B cell (primary cell): ENCODE results near the gene ZBTB37. TPM values are rescaled to one million over a fixed set of nuclear protein-coding genes. Genes with fewer than 3 reads are reported as not detected.
A peak's percentile ranks its signal among the peaks of the same experiment; 100 is the strongest.

ENCODE experiments used
- ATAC-seq: fragments of 200-7000 bp; cut with Tn5 transposase; one replicate; pipeline ENCODE4 v1.10.0; 2021; ENCODE audit warnings: low read depth, mild to moderate bottlenecking, moderate number of reproducible peaks, moderate library complexity
- CTCF ChIA-PET: fragments of 350-600 bp; sonication (Branson Sonifier 250); formaldehyde crosslinking; loops from one replicate; lab custom pipeline; 2021; ENCODE audit warnings: antibody characterized with exemption, inconsistent platforms; lab: Charles Lee
- POLR2A ChIA-PET: fragments of 350-600 bp; sonication (Branson Sonifier 250); formaldehyde crosslinking; loops from one replicate; lab custom pipeline; 2021; ENCODE audit warnings: antibody characterized with exemption; lab: Charles Lee
- DNase-seq: peaks from one replicate; pipeline ENCODE4 v3.0.0; 2013
- H2AFZ ChIP-seq: 2 replicates; pipeline ENCODE4 v1.6.1; 2012; ENCODE audit warnings: mild to moderate bottlenecking, low read depth, low read length; ENCODE audit not compliant: insufficient read depth, poor library complexity, severe bottlenecking
- H3K27ac ChIP-seq, 2 donors: 1 replicate in 1 of 2; 2 replicates in 1 of 2; pipeline ENCODE4 v1.5.1; 2012 to 2013; ENCODE audit warnings: low read length in 2 of 2, mild to moderate bottlenecking in 2 of 2, moderate library complexity in 1 of 2
- H3K27me3 ChIP-seq, 4 experiments: fragments of 200-600 bp in 1 of 4; sonication (generic) in 1 of 4; replicated peaks in 1 of 4; 1 replicate in 2 of 4; 2 replicates in 2 of 4; pipeline versions ENCODE4 v1.6.1 to v1.7.0; 2013 to 2016; ENCODE audit warnings: low read length in 3 of 4, mild to moderate bottlenecking in 2 of 4, mixed read lengths in 1 of 4, moderate library complexity in 1 of 4; ENCODE audit not compliant: insufficient read depth in 4 of 4, control insufficient read depth in 3 of 4; ENCODE audit errors: control extremely low read depth in 1 of 4
- H3K36me3 ChIP-seq, 2 experiments: replicated peaks in 1 of 2; 1 replicate in 1 of 2; 2 replicates in 1 of 2; pipeline versions ENCODE4 v1.6.1 to v1.7.1; 2013; ENCODE audit warnings: low read length in 1 of 2; ENCODE audit not compliant: insufficient read depth in 2 of 2, control insufficient read depth in 1 of 2; ENCODE audit errors: control extremely low read depth in 1 of 2, extremely low read depth in 1 of 2
- H3K4me1 ChIP-seq, 2 donors: fragments of 200-600 bp in 1 of 2; sonication (generic) in 1 of 2; 1 replicate in 1 of 2; 2 replicates in 1 of 2; pipeline versions ENCODE4 v1.5.1 to v1.6.1; 2013 to 2017; ENCODE audit warnings: low read length in 2 of 2; ENCODE audit not compliant: control insufficient read depth in 2 of 2, insufficient read depth in 2 of 2
- H3K4me2 ChIP-seq: replicated peaks from 2 replicates; pipeline ENCODE3; 2012; ENCODE audit warnings: mild to moderate bottlenecking, low read depth, low read length; ENCODE audit not compliant: poor library complexity, severe bottlenecking
- H3K4me3 ChIP-seq, 5 experiments: fragments of 200-600 bp in 1 of 5; sonication (generic) in 1 of 5; 1 replicate in 3 of 5; 2 replicates in 2 of 5; pipeline versions ENCODE4 v1.5.1 to v1.7.0; 2011 to 2016; ENCODE audit warnings: low read length in 4 of 5, mild to moderate bottlenecking in 4 of 5, low read depth in 2 of 5, control low read depth in 1 of 5, moderate library complexity in 1 of 5; ENCODE audit not compliant: insufficient read depth in 1 of 5; ENCODE audit errors: control extremely low read depth in 1 of 5, extremely low read depth in 1 of 5
- H3K79me2 ChIP-seq: fragments of 200-600 bp; sonication (generic); one replicate; pipeline ENCODE4 v1.6.0; 2016; ENCODE audit warnings: low read length; ENCODE audit not compliant: control insufficient read depth, insufficient read depth
- H3K9ac ChIP-seq: fragments of 200-600 bp; sonication (generic); 2 replicates; pipeline ENCODE4 v1.6.1; 2017; ENCODE audit warnings: mild to moderate bottlenecking, low read length, moderate library complexity
- H3K9me3 ChIP-seq, 3 donors: one replicate each; pipeline versions ENCODE4 v1.6.1 to v1.7.1; 2013; ENCODE audit warnings: low read length in 2 of 3; ENCODE audit not compliant: control insufficient read depth in 2 of 3, insufficient read depth in 1 of 3; ENCODE audit errors: control extremely low read depth in 1 of 3
- H4K20me1 ChIP-seq: 2 replicates; pipeline ENCODE4 v1.6.0; 2012; ENCODE audit warnings: mild to moderate bottlenecking, low read length; ENCODE audit not compliant: insufficient read depth, control insufficient read depth, poor library complexity, severe bottlenecking
- H3K27ac Mint-ChIP-seq: one replicate; pipeline ENCODE4 v1.8.0; 2021; ENCODE audit warnings: mixed read lengths
- H3K27me3 Mint-ChIP-seq: one replicate; pipeline ENCODE4 v1.8.0; 2021; ENCODE audit warnings: mixed read lengths
- H3K4me1 Mint-ChIP-seq: one replicate; pipeline ENCODE4 v1.8.0; 2021; ENCODE audit warnings: mixed read lengths
- H3K4me3 Mint-ChIP-seq: one replicate; pipeline ENCODE4 v1.8.0; 2021; ENCODE audit warnings: mixed read lengths
- H3K9me3 Mint-ChIP-seq: one replicate; pipeline ENCODE4 v1.8.0; 2022; ENCODE audit warnings: mixed read lengths; ENCODE audit not compliant: insufficient read depth
- EZH2 ChIP-seq: IDR thresholded peaks from 2 replicates; pipeline ENCODE4 v1.6.1; 2012; ENCODE audit warnings: borderline replicate concordance, low read depth, mild to moderate bottlenecking, moderate library complexity, low read length; ENCODE audit not compliant: insufficient read depth, poor library complexity, severe bottlenecking
- WGBS: methylation state at CpG from one replicate; pipeline ENCODE4 v1.1.5; 2013; ENCODE audit warnings: missing lambda C conversion rate; ENCODE audit not compliant: insufficient coverage; 5-methylcytosine and 5-hydroxymethylcytosine counted together
- intact Hi-C: fragments of 100-400 bp; cut with micrococcal nuclease; formaldehyde crosslinking; loops from one replicate; pipeline ENCODE4 v1.10.0; 2022
- polyA plus RNA-seq: library from polyadenylated mRNA; depleted of rRNA; stranded (reverse); fragments of >200 nt; gene quantifications from 2 replicates; pipeline ENCODE4 v1.2.3, GENCODE V29; 2012
- total RNA-seq, 2 donors: library from RNA; stranded (reverse); fragments of 120-200 nt in 1 of 2; gene quantifications; 1 replicate in 1 of 2; 2 replicates in 1 of 2; pipeline versions ENCODE4 v1.2.3 to v1.2.4, GENCODE V29; 2013 to 2022
- TF ChIP-seq, protein P1 (sequence below): fragments of 200-600 bp; IDR thresholded peaks from one replicate; pipeline ENCODE4 v1.8.0; 2022; ENCODE audit warnings: antibody characterized with exemption, mild to moderate bottlenecking

The ZBTB37 gene
- total and polyA plus RNA-seq, 2 donors (not counting 1 experiment from before 2014, with no cell fraction given) = 4.9 to 37.1 TPM

DNA sequence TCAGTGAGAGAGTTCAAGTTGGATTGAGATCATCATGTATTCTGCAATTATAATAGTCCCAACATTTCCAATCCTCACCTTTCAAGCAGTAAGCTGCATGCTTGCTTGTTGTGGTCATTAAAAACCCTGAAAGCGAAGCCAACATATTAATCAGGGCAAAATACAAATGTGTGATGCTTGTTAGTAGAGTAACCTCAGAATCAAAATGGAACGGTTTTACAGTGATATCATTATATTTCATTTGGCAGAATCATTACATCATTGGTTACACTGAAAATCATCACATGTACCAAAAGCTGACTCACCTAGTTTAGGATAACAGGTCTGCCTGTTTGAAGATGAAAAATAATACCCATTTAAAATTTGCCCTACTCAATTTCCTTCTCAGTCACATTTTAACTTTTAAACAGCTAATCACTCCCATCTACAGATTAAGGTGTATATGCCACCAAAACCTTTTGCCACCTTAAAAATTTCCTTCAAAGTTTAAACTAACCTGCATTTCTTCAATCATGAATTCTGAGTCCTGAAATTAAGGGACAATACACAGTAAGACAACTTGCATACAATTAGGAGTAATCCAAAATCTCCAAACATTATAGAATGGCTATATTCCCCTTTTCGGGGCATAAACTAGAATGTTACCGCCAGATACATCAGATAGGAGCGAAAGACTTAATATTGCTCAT is 3.9 kb upstream of the ZBTB37 start:
- intact Hi-C loops = no loop called here
- ATAC-seq = no peak
- Histone ChIP-seq H4K20me1 (no peaks in the 10 kb centered on the region), H3K9ac (no peak overlapping the region), H3K27ac (peak overlapping the region in 1 of 2 donors; percentile 27), H3K36me3 (peaks cover 5 to 46% of the 10 kb centered on the region in 2 experiments), H3K27me3 (no peaks in the 10 kb centered on the region), H3K4me2 (no peak overlapping the region), H3K4me3 (no peak overlapping the region), H3K9me3 (no peaks in the 10 kb centered on the region), H3K4me1 (peaks cover 26 to 38% of the 10 kb centered on the region in 2 donors), H2AFZ (no peak overlapping the region), H3K79me2 (peaks cover 13% of the 10 kb centered on the region)
- Mint-ChIP-seq H3K4me1 (peaks cover 49% of the 10 kb centered on the region), H3K4me3 (peak overlapping the region; percentile 17), H3K27ac (peak overlapping the region; percentile 54), H3K9me3 (no peaks in the 10 kb centered on the region), H3K27me3 (no peaks in the 10 kb centered on the region)
- no peak for TF ChIP-seq EZH2
- DNase-seq = no peak
- CTCF ChIA-PET = interaction anchor here (1.4 to 1.5 kb wide), 3 partner anchors 41 to 1124 kb away, joined by 4 to 5 read pairs (median 5); no protein-coding TSS in a partner anchor
- WGBS = 59% methylated on average over 3 of the region's 5 CpGs
- POLR2A ChIA-PET = no interaction called here

DNA sequence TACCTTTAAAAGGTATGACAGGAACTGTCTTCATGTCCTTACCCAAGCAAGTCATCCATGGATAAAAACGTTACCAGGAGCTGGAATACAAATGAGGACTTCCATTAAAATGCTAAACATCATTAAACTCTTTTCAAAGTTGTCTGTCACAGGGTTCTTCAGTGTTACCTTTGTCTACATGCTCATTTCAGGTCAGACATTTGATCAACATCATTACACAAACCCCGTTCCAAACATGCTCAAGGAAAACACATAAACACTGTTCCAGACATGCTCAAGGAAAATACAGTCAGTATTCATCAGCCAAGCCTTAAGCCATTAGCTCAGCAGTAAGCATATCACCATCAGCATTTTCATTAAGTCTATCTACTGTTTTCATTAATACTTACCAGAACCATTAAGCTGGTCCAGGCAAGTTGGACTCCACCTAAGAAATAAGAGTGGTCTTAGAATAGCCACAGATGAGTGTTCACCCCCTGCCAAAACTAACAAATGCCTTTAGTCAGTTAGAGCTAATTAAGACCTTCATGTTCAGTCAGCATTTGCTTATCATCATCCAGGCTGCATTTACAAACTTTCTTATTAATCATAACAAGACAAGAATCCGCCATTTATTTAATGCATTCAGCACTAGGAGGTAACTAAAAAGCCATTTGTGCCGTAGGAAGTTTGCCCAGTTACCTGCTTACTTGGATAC is 2.6 kb upstream of the ZBTB37 start:
- Histone ChIP-seq H3K79me2 (peaks cover 15% of the 10 kb centered on the region), H3K9ac (no peak overlapping the region), H3K27me3 (no peaks in the 10 kb centered on the region), H3K4me2 (peak overlapping the region; percentile 90), H3K4me1 (peaks cover 34 to 46% of the 10 kb centered on the region in 2 donors), H3K36me3 (peaks cover 5 to 52% of the 10 kb centered on the region in 2 experiments), H3K4me3 (no peak overlapping the region), H3K27ac (peak overlapping the region in 1 of 2 donors; percentile 90), H4K20me1 (no peaks in the 10 kb centered on the region), H3K9me3 (no peaks in the 10 kb centered on the region), H2AFZ (no peak overlapping the region)
- no peak for DNase-seq
- Mint-ChIP-seq H3K4me1 (peaks cover 61% of the 10 kb centered on the region), H3K9me3 (no peaks in the 10 kb centered on the region), H3K27me3 (no peaks in the 10 kb centered on the region), H3K4me3 (peak overlapping the region; percentile 94), H3K27ac (peak overlapping the region; percentile 98)
- TF ChIP-seq, protein P1, sequence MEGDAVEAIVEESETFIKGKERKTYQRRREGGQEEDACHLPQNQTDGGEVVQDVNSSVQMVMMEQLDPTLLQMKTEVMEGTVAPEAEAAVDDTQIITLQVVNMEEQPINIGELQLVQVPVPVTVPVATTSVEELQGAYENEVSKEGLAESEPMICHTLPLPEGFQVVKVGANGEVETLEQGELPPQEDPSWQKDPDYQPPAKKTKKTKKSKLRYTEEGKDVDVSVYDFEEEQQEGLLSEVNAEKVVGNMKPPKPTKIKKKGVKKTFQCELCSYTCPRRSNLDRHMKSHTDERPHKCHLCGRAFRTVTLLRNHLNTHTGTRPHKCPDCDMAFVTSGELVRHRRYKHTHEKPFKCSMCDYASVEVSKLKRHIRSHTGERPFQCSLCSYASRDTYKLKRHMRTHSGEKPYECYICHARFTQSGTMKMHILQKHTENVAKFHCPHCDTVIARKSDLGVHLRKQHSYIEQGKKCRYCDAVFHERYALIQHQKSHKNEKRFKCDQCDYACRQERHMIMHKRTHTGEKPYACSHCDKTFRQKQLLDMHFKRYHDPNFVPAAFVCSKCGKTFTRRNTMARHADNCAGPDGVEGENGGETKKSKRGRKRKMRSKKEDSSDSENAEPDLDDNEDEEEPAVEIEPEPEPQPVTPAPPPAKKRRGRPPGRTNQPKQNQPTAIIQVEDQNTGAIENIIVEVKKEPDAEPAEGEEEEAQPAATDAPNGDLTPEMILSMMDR = no peak
- no peak for TF ChIP-seq EZH2
- WGBS = 29% methylated on average over 3 of the region's 4 CpGs
- POLR2A ChIA-PET = interaction anchor here (0.7 kb wide), 1 partner anchor 104 kb away, joined by 3 read pairs; no protein-coding TSS in a partner anchor
- ATAC-seq = no peak
- intact Hi-C loops = loop anchor here (5.0 kb wide), 1 partner anchor 352 kb away; no protein-coding TSS in a partner anchor
- CTCF ChIA-PET = interaction anchor here (0.6 to 1.5 kb wide), 4 partner anchors 42 to 856 kb away, joined by 3 to 5 read pairs (median 4); no protein-coding TSS in a partner anchor
